Lung (tissue), 12 donors: ENCODE measurements around the gene PEPD. TPM values are rescaled to one million over a fixed set of nuclear protein-coding genes. Genes with fewer than 3 reads are reported as not detected.

ENCODE experiments used
- ATAC-seq: fragments of 200-7000 bp; cut with Tn5 transposase; one replicate; pipeline ENCODE4 v1.9.1; 2020; ENCODE audit warnings: moderate number of reproducible peaks; ENCODE audit not compliant: insufficient read depth, low FRiP score
- DNase-seq, 3 donors: peaks; one replicate each; pipeline ENCODE4 v3.0.0-alpha.2; 2013 to 2017
- H3K27ac ChIP-seq, 2 donors: one replicate each; pipeline ENCODE4 v1.5.1; 2013; ENCODE audit warnings: mild to moderate bottlenecking in 2 of 2, moderate library complexity in 2 of 2, control low read depth in 1 of 2, inconsistent platforms in 1 of 2, low read depth in 1 of 2, low read length in 1 of 2
- H3K27me3 ChIP-seq, 3 donors: one replicate each; pipeline ENCODE4 v1.5.1; 2013; ENCODE audit warnings: low read length in 2 of 3; ENCODE audit not compliant: control insufficient read depth in 3 of 3, insufficient read depth in 3 of 3
- H3K36me3 ChIP-seq, 4 donors: one replicate each; pipeline ENCODE4 v1.5.1; 2013; ENCODE audit warnings: low read length in 4 of 4, mild to moderate bottlenecking in 1 of 4, moderate library complexity in 1 of 4; ENCODE audit not compliant: control insufficient read depth in 4 of 4, insufficient read depth in 4 of 4
- H3K4me1 ChIP-seq, 5 donors: one replicate each; pipeline ENCODE4 v1.5.1; 2013; ENCODE audit warnings: low read length in 5 of 5, mild to moderate bottlenecking in 2 of 5, moderate library complexity in 1 of 5; ENCODE audit not compliant: control insufficient read depth in 5 of 5, insufficient read depth in 5 of 5
- H3K4me3 ChIP-seq: one replicate; pipeline ENCODE4 v1.5.1; 2013; ENCODE audit warnings: mild to moderate bottlenecking, control low read depth, moderate library complexity
- H3K9ac ChIP-seq, 2 donors: one replicate each; pipeline ENCODE4 v1.5.1; 2013; ENCODE audit warnings: low read length in 2 of 2, control low read depth in 1 of 2; ENCODE audit not compliant: insufficient read depth in 1 of 2
- H3K9me3 ChIP-seq, 4 donors: one replicate each; pipeline ENCODE4 v1.5.1; 2013; ENCODE audit warnings: low read length in 3 of 4, mild to moderate bottlenecking in 1 of 4, moderate library complexity in 1 of 4; ENCODE audit not compliant: control insufficient read depth in 4 of 4, insufficient read depth in 3 of 4
- WGBS, 2 donors: extraction: QIAGEN DNeasy Blood & Tissue Kit; methylation state at CpG; one replicate each; pipeline ENCODE4 v1.1.7; 2013; 5-methylcytosine and 5-hydroxymethylcytosine counted together
- polyA plus RNA-seq, 2 donors: library from polyadenylated mRNA; stranded (reverse); fragments of 200-250 nt; gene quantifications; one replicate each; pipeline ENCODE4 v1.2.1, GENCODE V29; 2013
- total RNA-seq, 2 donors: library from RNA; depleted of rRNA in 1 of 2; stranded (reverse); fragments of >200 nt in 1 of 2; gene quantifications; one replicate each; pipeline ENCODE4 v1.2.1, GENCODE V29; 2014 to 2021
- TF ChIP-seq, protein P1 (sequence below): IDR thresholded peaks from 2 replicates; pipeline ENCODE4 v1.5.1; 2012; ENCODE audit warnings: mild to moderate bottlenecking; ENCODE audit errors: control extremely low read depth, extremely low read depth
- donor health status: control.
- donor health status: control.
- donor health status: Bipolar disorder and iron deficiency.
- donor health status: healthy.
- donor health status: DM: yes; HTN: yes; CAD: no.

The PEPD gene
- total and polyA plus RNA-seq, 4 donors: 29.6 to 88.2 (median 73.4) TPM

DNA sequence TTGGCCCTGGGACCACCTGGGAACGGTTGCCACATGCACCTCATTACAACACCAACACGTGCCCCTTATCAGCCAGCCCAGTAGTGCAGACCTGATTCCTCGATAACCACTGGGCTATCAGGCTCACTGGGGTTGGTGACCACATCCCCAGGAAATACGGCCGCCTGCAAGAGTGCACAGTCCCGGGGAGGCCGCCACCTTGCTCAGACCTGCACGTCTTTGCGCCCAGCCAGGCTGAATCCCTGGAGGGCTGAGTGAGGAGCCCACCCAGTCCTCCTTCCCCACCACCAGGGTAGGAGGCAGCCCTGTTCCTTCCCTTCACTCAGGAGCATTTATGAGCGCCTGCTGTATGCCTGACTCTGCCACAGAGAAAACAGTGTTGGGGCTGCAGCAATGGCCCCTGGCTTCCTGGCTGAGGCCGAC lies 80.3 kb downstream of the PEPD start:
- no peak for DNase-seq
- no peaks in the 10 kb centered on the region for H3K27me3 ChIP-seq
- no peak overlapping the region for H3K4me3 ChIP-seq
- 46 to 68% methylated on average over 11 of the region's 11 CpGs for WGBS, 2 donors
- peaks cover 0 to 1% (median 0%) of the 10 kb centered on the region in 4 donors for H3K36me3 ChIP-seq
- no peak for ATAC-seq
- no peak overlapping the region for H3K9ac ChIP-seq
- H3K4me1 ChIP-seq: peaks cover 0 to 11% (median 0%) of the 10 kb centered on the region in 5 donors
- H3K9me3 ChIP-seq: no peaks in the 10 kb centered on the region
- TF ChIP-seq, protein P1, sequence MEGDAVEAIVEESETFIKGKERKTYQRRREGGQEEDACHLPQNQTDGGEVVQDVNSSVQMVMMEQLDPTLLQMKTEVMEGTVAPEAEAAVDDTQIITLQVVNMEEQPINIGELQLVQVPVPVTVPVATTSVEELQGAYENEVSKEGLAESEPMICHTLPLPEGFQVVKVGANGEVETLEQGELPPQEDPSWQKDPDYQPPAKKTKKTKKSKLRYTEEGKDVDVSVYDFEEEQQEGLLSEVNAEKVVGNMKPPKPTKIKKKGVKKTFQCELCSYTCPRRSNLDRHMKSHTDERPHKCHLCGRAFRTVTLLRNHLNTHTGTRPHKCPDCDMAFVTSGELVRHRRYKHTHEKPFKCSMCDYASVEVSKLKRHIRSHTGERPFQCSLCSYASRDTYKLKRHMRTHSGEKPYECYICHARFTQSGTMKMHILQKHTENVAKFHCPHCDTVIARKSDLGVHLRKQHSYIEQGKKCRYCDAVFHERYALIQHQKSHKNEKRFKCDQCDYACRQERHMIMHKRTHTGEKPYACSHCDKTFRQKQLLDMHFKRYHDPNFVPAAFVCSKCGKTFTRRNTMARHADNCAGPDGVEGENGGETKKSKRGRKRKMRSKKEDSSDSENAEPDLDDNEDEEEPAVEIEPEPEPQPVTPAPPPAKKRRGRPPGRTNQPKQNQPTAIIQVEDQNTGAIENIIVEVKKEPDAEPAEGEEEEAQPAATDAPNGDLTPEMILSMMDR: no peak
- H3K27ac ChIP-seq: no peak overlapping the region

DNA sequence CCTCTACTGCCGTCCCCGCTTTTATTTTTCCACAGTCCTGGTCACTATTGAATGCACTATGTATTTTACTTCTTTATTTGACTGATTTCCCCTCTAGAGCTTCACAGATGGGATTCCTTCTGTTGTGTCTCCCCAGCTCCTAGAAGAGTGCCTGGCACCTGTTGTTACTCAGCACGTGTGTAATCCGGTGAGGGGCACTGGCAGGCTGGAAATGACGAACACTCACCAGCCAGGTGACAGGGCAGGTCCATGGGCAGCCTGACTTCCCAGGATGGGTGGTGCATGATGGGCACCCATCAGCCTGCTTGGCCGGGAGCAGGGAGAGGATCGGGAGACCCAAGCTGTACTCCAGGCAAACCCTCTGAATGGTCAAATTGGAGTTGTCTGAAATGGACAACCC lies 80.9 kb downstream of the PEPD start:
- Histone ChIP-seq H3K36me3 (peaks cover 0 to 1% (median 0%) of the 10 kb centered on the region in 4 donors), H3K9me3 (no peaks in the 10 kb centered on the region), H3K27me3 (no peaks in the 10 kb centered on the region), H3K27ac (no peak overlapping the region), H3K9ac (no peak overlapping the region), H3K4me1 (peaks cover 0 to 11% (median 0%) of the 10 kb centered on the region in 5 donors), H3K4me3 (no peak overlapping the region)
- 95 to 96% methylated on average over 7 of the region's 7 CpGs for WGBS, 2 donors
- ATAC-seq (no peak), DNase-seq (no peak)
- TF ChIP-seq, protein P1: no peak

DNA sequence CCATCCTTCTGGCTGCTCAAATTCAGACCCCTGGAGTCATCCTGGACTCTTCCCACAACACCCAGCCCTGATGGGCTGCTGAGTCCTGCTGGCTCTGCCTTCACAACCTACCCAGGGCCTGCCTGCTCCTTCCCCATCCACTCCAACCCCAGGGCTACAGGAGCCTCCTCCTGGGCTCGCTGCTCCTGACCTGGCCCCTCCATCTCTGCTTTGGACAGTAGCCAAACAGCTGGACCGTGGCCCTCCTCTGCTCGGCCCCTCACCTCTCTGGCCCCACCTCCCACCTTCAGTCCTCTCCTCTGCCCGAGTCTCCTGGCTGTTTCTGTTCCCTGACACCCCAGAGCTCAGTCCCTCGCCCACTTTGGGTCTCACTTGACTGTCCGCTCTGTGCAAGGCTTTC lies 81.3 kb downstream of the PEPD start:
- Histone ChIP-seq H3K4me1 (peaks cover 0 to 11% (median 0%) of the 10 kb centered on the region in 5 donors), H3K9ac (no peak overlapping the region), H3K27me3 (no peaks in the 10 kb centered on the region), H3K9me3 (no peaks in the 10 kb centered on the region), H3K4me3 (no peak overlapping the region), H3K27ac (no peak overlapping the region), H3K36me3 (peaks cover 0 to 1% (median 0%) of the 10 kb centered on the region in 4 donors)
- WGBS, 2 donors: 82 to 86% methylated on average over 6 of the region's 6 CpGs
- TF ChIP-seq, protein P1: no peak
- DNase-seq (no peak), ATAC-seq (no peak)
